Coronary artery (tissue), 2 donors: ENCODE results near the gene NDST1.
A peak's percentile ranks its signal among the peaks of the same experiment; 100 is the strongest.

Experiments
- DNase-seq: peaks from one replicate; pipeline ENCODE4 v3.0.0-alpha.2; 2017; ENCODE audit warnings: low spot score
- H3K27ac ChIP-seq, 2 donors: fragments of 200-600 bp; sonication (generic); one replicate each; pipeline ENCODE4 v1.5.1; 2016 to 2019
- H3K4me3 ChIP-seq: fragments of 200-600 bp; sonication (generic); 2 replicates; pipeline ENCODE4 v1.5.1; 2016; ENCODE audit warnings: mild to moderate bottlenecking, moderate library complexity
- TF ChIP-seq, protein P1 (sequence below): fragments of 200-600 bp; sonication (generic); IDR thresholded peaks from one replicate; pipeline ENCODE4 v1.5.1; 2019; ENCODE audit warnings: antibody characterized with exemption

The NDST1 gene

DNA sequence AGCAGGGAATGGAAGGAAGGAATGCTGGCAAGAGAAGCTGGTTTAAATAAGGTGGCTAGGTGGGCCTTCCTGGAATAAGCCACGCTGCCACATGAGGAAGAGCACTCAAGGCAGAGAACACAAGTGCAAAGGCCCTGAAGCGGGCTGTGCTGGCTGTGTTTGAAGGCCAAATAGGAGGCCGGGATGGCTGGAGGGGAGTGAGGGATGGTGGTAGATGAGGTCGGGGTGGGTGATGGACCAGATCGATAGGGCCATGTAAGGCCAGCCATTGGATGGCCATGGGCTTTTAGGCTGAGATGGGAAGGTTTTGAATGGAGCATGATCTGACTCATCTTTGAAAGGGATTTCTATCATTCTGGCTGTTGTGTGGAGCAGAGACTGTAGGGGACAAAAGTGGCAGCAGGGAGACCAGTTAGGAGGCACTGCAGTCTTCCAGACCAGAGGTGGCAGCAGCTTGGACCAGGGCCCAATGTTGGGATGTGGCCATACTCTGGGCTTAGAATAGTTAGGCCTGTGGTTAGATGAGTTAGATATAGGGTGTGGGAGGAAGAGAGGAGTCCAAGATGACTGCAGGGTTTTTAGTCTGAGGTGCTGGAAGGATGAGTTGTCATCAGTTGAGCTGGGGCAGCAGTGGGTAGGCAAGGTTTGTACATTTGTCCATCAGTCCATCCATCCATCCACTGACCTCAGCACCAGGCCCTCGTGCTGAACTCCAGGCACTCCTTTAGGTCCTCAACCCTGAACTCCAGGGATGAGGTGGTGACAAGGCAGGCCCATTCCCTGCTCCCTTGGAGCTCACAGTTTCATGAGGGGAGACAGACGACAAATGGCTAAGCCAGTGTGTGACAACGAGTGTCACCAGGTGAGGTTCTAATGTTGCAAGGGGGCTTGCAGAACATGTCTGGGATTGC is 30.3 kb downstream of the NDST1 start:
- Histone ChIP-seq H3K27ac (peak overlapping the region in 1 of 2 donors; percentile 56), H3K4me3 (no peak overlapping the region)
- TF ChIP-seq, protein P1, sequence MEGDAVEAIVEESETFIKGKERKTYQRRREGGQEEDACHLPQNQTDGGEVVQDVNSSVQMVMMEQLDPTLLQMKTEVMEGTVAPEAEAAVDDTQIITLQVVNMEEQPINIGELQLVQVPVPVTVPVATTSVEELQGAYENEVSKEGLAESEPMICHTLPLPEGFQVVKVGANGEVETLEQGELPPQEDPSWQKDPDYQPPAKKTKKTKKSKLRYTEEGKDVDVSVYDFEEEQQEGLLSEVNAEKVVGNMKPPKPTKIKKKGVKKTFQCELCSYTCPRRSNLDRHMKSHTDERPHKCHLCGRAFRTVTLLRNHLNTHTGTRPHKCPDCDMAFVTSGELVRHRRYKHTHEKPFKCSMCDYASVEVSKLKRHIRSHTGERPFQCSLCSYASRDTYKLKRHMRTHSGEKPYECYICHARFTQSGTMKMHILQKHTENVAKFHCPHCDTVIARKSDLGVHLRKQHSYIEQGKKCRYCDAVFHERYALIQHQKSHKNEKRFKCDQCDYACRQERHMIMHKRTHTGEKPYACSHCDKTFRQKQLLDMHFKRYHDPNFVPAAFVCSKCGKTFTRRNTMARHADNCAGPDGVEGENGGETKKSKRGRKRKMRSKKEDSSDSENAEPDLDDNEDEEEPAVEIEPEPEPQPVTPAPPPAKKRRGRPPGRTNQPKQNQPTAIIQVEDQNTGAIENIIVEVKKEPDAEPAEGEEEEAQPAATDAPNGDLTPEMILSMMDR: no peak
- no peak for DNase-seq

DNA sequence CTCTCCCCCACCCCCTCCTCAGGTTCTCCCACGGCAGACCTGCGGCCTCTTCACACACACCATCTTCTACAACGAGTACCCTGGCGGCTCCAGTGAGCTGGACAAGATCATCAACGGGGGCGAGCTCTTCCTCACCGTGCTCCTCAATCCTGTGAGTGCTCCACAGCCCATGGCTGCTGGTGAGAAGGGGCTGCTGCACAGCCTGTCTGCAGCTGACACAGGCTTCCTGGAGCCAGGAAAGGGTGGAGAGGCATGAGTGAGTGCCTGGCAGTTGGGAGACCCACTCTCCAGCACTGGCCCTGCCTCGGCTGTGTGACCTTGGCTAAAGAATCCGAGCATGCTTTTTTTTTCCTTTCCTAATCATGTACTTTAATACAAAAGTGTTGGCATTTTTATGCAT is 31.3 kb downstream of the NDST1 start:
- Histone ChIP-seq H3K4me3 (no peak overlapping the region), H3K27ac (peak overlapping the region in 1 of 2 donors; percentile 56)
- DNase-seq: no peak
- TF ChIP-seq, protein P1: no peak

DNA sequence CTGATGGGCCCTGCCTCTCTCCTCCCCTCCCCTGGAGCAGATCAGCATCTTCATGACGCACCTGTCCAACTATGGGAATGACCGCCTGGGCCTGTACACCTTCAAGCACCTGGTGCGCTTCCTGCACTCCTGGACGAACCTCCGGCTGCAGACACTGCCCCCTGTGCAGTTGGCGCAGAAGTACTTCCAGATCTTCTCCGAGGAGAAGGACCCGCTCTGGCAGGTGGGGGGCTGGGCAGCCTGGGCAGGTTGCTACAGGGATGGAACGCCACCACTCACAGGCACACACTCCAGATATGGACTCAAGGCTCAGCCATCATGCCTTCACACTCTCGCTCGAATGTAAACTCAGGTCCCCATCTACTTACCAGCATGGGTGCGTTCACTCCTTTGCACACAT is 32.1 kb downstream of the NDST1 start:
- peak overlapping the region; percentile 65 to 91 for H3K27ac ChIP-seq

DNA sequence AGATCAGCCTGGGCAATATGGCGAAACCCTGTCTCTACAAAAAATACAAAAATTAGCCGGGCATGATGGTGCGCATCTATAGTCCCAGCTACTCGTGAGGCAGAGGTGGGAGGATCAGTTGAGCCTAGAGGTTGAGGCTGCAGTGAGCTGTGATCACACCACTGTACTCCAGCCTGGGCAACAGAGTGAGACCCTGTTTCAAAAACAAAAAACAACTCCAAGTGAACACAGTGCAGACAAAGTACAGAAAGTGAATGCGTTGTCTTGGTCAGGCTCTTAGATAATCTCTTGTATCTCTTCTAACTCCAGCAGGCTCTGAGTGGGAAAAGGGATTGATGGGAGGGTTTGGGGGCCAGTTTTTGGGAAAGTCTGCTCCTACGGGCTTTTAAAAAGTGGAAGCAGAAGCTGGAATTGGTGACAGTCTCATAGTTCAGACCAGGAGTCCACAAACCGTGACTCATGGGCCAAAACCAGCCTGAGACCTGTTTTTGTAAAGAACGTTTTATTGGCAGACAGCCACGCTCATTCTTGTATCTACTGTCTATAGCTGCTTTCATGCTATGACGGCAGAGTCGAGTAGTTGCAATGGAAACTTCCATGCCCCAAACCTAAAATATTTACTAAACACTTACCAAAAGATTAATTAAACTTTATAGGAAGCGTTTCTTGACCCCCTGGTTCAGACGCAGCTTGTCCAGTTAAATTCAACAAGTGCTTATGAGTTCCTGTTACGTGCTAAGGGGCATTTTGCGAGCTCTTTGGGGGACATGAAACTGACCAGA is 32.9 kb downstream of the NDST1 start:
- H3K4me3 ChIP-seq: no peak overlapping the region
- TF ChIP-seq, protein P1: no peak

More for the DNA sequence above, 32.1 kb downstream of the NDST1 start:
- no peak for DNase-seq
- no peak overlapping the region for H3K4me3 ChIP-seq
- TF ChIP-seq, protein P1: no peak

DNA sequence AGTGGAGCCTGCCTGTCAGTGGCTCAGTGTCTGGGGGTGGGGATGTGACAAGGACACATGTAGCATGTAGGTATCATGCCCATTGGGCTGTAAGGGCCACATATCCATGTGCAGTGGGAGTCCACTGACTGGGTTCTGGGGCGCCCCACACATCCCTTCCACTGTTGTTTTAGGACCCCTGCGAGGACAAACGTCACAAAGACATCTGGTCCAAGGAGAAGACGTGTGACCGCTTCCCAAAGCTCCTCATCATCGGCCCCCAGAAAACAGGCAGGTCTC is 33.4 kb downstream of the NDST1 start:
- TF ChIP-seq, protein P1: no peak
- no peak for DNase-seq
- Histone ChIP-seq H3K4me3 (no peak overlapping the region), H3K27ac (peak overlapping the region; percentile 65 to 91)

More for the DNA sequence above, 32.9 kb downstream of the NDST1 start:
- no peak for DNase-seq
- H3K27ac ChIP-seq: peak overlapping the region; percentile 65 to 91

DNA sequence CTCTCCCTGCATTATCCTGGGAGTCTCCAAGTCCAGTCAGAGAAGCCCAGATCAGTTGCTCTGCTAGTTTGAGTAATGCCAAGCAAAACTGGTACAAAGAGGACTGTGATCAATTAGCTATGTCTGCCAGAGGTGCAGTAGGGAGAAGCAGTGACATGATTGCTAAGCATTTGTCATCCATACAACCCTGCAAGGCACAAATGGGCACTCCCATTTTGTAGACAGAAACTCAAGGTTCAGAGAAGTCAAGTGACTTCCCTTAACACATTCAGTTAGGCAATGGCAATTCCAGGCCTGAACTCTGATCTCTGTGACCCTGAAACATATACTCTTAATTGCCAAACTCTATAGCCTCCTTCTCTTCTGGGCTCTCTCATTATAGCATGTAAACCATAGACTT is 34.0 kb downstream of the NDST1 start:
- DNase-seq: no peak
- TF ChIP-seq, protein P1: no peak
- Histone ChIP-seq H3K27ac (peak overlapping the region; percentile 65 to 91), H3K4me3 (no peak overlapping the region)
